Measurements from ENCODE around the gene LAMC3. TPM values are rescaled to one million over a fixed set of nuclear protein-coding genes. Genes with fewer than 3 reads are reported as not detected.

LAMC3 gene
- total RNA-seq, 2 donors from 2014 or later = 0.11 to 0.45 TPM

GRCh38 chr9:131140550-131140949, 131.6 kb downstream of the LAMC3 start:
- peaks cover 100% of the 10 kb centered on the region for H3K36me3 Mint-ChIP-seq (ENCODE audit: low read depth)
- no peaks in the 10 kb centered on the region for H3K9me3 Mint-ChIP-seq
- H3K27ac Mint-ChIP-seq = no peak overlapping the region
- no peaks in the 10 kb centered on the region for H3K27me3 Mint-ChIP-seq
- ATAC-seq (replicated peaks) = no peak
- peaks cover 3% of the 10 kb centered on the region for H3K4me1 Mint-ChIP-seq
- H3K4me3 Mint-ChIP-seq = no peak overlapping the region

GRCh38 chr9:131142160-131142559, 133.2 kb downstream of the LAMC3 start:
- peaks cover 100% of the 10 kb centered on the region for H3K36me3 Mint-ChIP-seq (ENCODE audit: low read depth)

More at GRCh38 chr9:131142160-131142559, 133.2 kb downstream of the LAMC3 start:
- Mint-ChIP-seq H3K9me3 (no peaks in the 10 kb centered on the region), H3K27ac (no peak overlapping the region), H3K4me3 (no peak overlapping the region), H3K4me1 (peaks cover 3% of the 10 kb centered on the region), H3K27me3 (no peaks in the 10 kb centered on the region)
- no peak for ATAC-seq (replicated peaks)

Other genes with a start within 250 kb of the LAMC3 start
- 10 to 100 TPM; 19.5 to 35.9 TPM for gene ABL1, start 173.9 kb upstream of the LAMC3 start, total RNA-seq
- gene QRFP, start 112.4 kb upstream of the LAMC3 start, total RNA-seq = not detected
- not detected for gene FIBCD1, start 69.9 kb upstream of the LAMC3 start, total RNA-seq
- gene AIF1L, start 87.4 kb downstream of the LAMC3 start, total RNA-seq = 1 to 10 TPM; 1.5 to 1.7 TPM
- 10 to 100 TPM; 63.8 to 71.8 TPM for gene NUP214, start 116.4 kb downstream of the LAMC3 start, total RNA-seq